Measurements from ENCODE around the gene LEF1.

The LEF1 gene

GRCh38 chr4:108130955-108131354 is 37.8 kb downstream of the LEF1 start:
- no peak for DNase-seq (ENCODE audit: extremely low spot score)
- TF ChIP-seq TARDBP (IDR thresholded peaks at IDR 0.05) (no peak), FOXK2 (IDR thresholded peaks at IDR 0.05) (no peak), CTBP1 (IDR thresholded peaks at IDR 0.05; ENCODE audit: borderline replicate concordance) (no peak), ELF4 (IDR thresholded peaks at IDR 0.05) (no peak), L3MBTL2 (conservative IDR thresholded peaks at IDR 0.05) (no peak), NFRKB (IDR thresholded peaks at IDR 0.05) (no peak), FOXA1 (IDR thresholded peaks at IDR 0.05) (no peak), LEF1 (IDR thresholded peaks at IDR 0.05; ENCODE audit: borderline replicate concordance) (no peak), SUZ12 (IDR thresholded peaks at IDR 0.05) (no peak), HDGF (IDR thresholded peaks at IDR 0.05; ENCODE audit: borderline replicate concordance) (no peak), ARNT (IDR thresholded peaks at IDR 0.05) (no peak), PKNOX1 (IDR thresholded peaks at IDR 0.05) (no peak), ZNF384 (IDR thresholded peaks at IDR 0.05) (no peak), SP1 (IDR thresholded peaks at IDR 0.05) (no peak), FOXM1 (IDR thresholded peaks at IDR 0.05; ENCODE audit: borderline replicate concordance) (no peak), BHLHE40 (IDR thresholded peaks at IDR 0.05; ENCODE audit: borderline replicate concordance) (no peak)
- POLR2A ChIA-PET = interaction anchor here (1.0 kb wide), 1 partner anchor 38 kb away, joined by 5 read pairs; the partner anchor contains the start of gene LEF1
- CTCF ChIA-PET = interaction anchor here (0.6 to 1.2 kb wide), 4 partner anchors 16 to 108 kb away, joined by 3 to 4 read pairs (median 3); no protein-coding TSS in a partner anchor

- TF ChIP-seq SP1 (IDR thresholded peaks at IDR 0.05) (no peak), ELF4 (IDR thresholded peaks at IDR 0.05) (no peak), FOXM1 (IDR thresholded peaks at IDR 0.05; ENCODE audit: borderline replicate concordance) (no peak), L3MBTL2 (conservative IDR thresholded peaks at IDR 0.05) (no peak), NFRKB (IDR thresholded peaks at IDR 0.05) (no peak), ZNF384 (IDR thresholded peaks at IDR 0.05) (no peak), FOXK2 (IDR thresholded peaks at IDR 0.05) (no peak), SUZ12 (IDR thresholded peaks at IDR 0.05) (no peak), HDGF (IDR thresholded peaks at IDR 0.05; ENCODE audit: borderline replicate concordance) (no peak), CTBP1 (IDR thresholded peaks at IDR 0.05; ENCODE audit: borderline replicate concordance) (no peak), TARDBP (IDR thresholded peaks at IDR 0.05) (no peak), LEF1 (IDR thresholded peaks at IDR 0.05; ENCODE audit: borderline replicate concordance) (no peak)
- DNase-seq (ENCODE audit: extremely low spot score) = no peak
- CTCF ChIA-PET = no interaction called here
- POLR2A ChIA-PET = no interaction called here
Measured at GRCh38 chr4:108129196-108129595, 39.5 kb downstream of the LEF1 start.

GRCh38 chr4:108126806-108127205 is 41.9 kb downstream of the LEF1 start:
- CTCF ChIA-PET = no interaction called here
- TF ChIP-seq LEF1 (IDR thresholded peaks at IDR 0.05; ENCODE audit: borderline replicate concordance) (no peak), BHLHE40 (IDR thresholded peaks at IDR 0.05; ENCODE audit: borderline replicate concordance) (no peak), TARDBP (IDR thresholded peaks at IDR 0.05) (no peak), ARNT (IDR thresholded peaks at IDR 0.05) (no peak), PKNOX1 (IDR thresholded peaks at IDR 0.05) (no peak), SP1 (IDR thresholded peaks at IDR 0.05) (no peak), FOXM1 (IDR thresholded peaks at IDR 0.05; ENCODE audit: borderline replicate concordance) (no peak), L3MBTL2 (conservative IDR thresholded peaks at IDR 0.05) (no peak), ELF4 (IDR thresholded peaks at IDR 0.05) (no peak), ZNF384 (IDR thresholded peaks at IDR 0.05) (no peak), FOXA1 (IDR thresholded peaks at IDR 0.05) (no peak)
- DNase-seq (ENCODE audit: extremely low spot score) = no peak
- POLR2A ChIA-PET = no interaction called here

GRCh38 chr4:108120789-108121188 is 47.9 kb downstream of the LEF1 start:
- POLR2A ChIA-PET = no interaction called here
- TF ChIP-seq ELF4 (IDR thresholded peaks at IDR 0.05) (no peak), PKNOX1 (IDR thresholded peaks at IDR 0.05) (peak; percentile 77)
- CTCF ChIA-PET = no interaction called here
- DNase-seq (ENCODE audit: extremely low spot score) = no peak

- ChIA-PET POLR2A (no interaction called here), CTCF (no interaction called here)
- TF ChIP-seq FOXA1 (IDR thresholded peaks at IDR 0.05) (no peak), NFRKB (IDR thresholded peaks at IDR 0.05) (no peak), ZNF384 (IDR thresholded peaks at IDR 0.05) (no peak), TARDBP (IDR thresholded peaks at IDR 0.05) (no peak)
- DNase-seq (ENCODE audit: extremely low spot score) = no peak
Measured at GRCh38 chr4:108119199-108119800, 49.4 kb downstream of the LEF1 start.

- ChIA-PET POLR2A (no interaction called here), CTCF (no interaction called here)
- DNase-seq (ENCODE audit: extremely low spot score) = no peak
- no peak for TF ChIP-seq L3MBTL2 (conservative IDR thresholded peaks at IDR 0.05)
- TF ChIP-seq FOXA1 (IDR thresholded peaks at IDR 0.05) = no peak
- TF ChIP-seq ZNF384 (IDR thresholded peaks at IDR 0.05) = peak; percentile 52; the same call in 1 of the 2 replicates
Measured at GRCh38 chr4:108118505-108118904, 50.2 kb downstream of the LEF1 start.

Measured in HEK293T (cell line).